ENCODE data around the gene DGKI. TPM values are rescaled to one million over a fixed set of nuclear protein-coding genes. Genes with fewer than 3 reads are reported as not detected.
A peak's percentile ranks its signal among the peaks of the same experiment; 100 is the strongest.

DGKI gene
- total and polyA plus RNA-seq, 11 donors, result 0.36 to 4.6 (median 1.0) TPM

DNA sequence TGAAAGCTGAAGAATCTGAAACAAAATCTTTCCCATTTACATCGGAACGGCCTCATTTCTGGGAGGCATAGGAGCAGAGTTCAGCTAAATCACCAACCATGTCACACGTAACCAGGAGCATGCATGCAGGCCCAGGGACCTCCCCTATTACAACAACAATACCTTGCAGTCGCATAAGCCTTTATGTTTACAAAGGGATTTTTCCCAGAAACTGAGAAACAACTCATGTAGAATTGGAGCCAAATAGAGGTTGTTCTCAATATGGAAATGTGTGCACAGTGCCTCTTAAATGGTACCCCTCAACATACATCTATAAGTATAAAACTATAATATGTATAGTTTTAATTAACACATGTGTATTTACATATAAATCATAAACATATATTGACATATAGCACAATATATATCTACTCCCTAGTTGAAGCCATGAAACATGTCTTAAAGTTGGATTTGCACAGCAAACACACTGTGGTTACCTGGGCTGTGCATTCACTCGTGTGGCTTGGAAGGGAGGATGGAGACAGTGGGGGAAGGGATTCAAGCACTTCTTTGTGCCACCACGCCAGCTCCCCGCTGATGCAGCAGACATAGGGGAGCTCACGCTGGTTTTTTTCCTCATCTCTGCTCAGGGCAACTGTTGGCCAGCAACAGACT is 35.0 kb upstream of the DGKI start:
- Histone ChIP-seq H3K9me3 (peaks cover 0 to 10% (median 0%) of the 10 kb centered on the region in 12 donors), H3K4me1 (peaks cover 0 to 34% (median 11%) of the 10 kb centered on the region in 12 donors), H3K36me3 (peaks cover 7 to 95% (median 68%) of the 10 kb centered on the region in 9 donors), H3K27ac (peak overlapping the region in 3 of 12 donors; percentile 5 to 66 (median 28)), H3K4me3 (no peak overlapping the region), H3K27me3 (no peaks in the 10 kb centered on the region)
- no peak for DNase-seq
- intact Hi-C loops (cut with DNase I), result no loop called here
- ATAC-seq, result no peak
- WGBS, 4 donors, result 87 to 99% (median 98%) methylated on average over 8 of the region's 8 CpGs
- TF ChIP-seq, protein P1, sequence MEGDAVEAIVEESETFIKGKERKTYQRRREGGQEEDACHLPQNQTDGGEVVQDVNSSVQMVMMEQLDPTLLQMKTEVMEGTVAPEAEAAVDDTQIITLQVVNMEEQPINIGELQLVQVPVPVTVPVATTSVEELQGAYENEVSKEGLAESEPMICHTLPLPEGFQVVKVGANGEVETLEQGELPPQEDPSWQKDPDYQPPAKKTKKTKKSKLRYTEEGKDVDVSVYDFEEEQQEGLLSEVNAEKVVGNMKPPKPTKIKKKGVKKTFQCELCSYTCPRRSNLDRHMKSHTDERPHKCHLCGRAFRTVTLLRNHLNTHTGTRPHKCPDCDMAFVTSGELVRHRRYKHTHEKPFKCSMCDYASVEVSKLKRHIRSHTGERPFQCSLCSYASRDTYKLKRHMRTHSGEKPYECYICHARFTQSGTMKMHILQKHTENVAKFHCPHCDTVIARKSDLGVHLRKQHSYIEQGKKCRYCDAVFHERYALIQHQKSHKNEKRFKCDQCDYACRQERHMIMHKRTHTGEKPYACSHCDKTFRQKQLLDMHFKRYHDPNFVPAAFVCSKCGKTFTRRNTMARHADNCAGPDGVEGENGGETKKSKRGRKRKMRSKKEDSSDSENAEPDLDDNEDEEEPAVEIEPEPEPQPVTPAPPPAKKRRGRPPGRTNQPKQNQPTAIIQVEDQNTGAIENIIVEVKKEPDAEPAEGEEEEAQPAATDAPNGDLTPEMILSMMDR (IDR thresholded peaks at IDR 0.05), result no peak
- no peak for TF ChIP-seq POLR2A (IDR thresholded peaks at IDR 0.05)

- ATAC-seq (no peak), DNase-seq (no peak)
- intact Hi-C loops (cut with DNase I), result no loop called here
- H3K27ac ChIP-seq, result no peak overlapping the region
- peaks cover 7 to 95% (median 65%) of the 10 kb centered on the region in 9 donors for H3K36me3 ChIP-seq
- H3K27me3 ChIP-seq, result no peaks in the 10 kb centered on the region
- TF ChIP-seq, protein P1 (IDR thresholded peaks at IDR 0.05), result no peak
- no peak for TF ChIP-seq POLR2A (IDR thresholded peaks at IDR 0.05)
- H3K4me1 ChIP-seq, result peaks cover 0 to 41% (median 9%) of the 10 kb centered on the region in 12 donors
- H3K9me3 ChIP-seq, result peaks cover 0 to 10% (median 0%) of the 10 kb centered on the region in 12 donors
- WGBS, 4 donors, result 74 to 91% (median 89%) methylated on average over 5 of the region's 5 CpGs
- no peak overlapping the region for H3K4me3 ChIP-seq
These were observed 33.7 kb upstream of the DGKI start for GRCh38 chr7:137880432-137880831.

- TF ChIP-seq, protein P1 (IDR thresholded peaks at IDR 0.05), result no peak
- no peak for TF ChIP-seq POLR2A (IDR thresholded peaks at IDR 0.05)
- H3K27ac ChIP-seq, result peak overlapping the region in 9 of 12 donors; percentile 4 to 81 (median 51)
- intact Hi-C loops (cut with DNase I), result no loop called here
- DNase-seq (no peak), ATAC-seq (peak in 1 of 4 donors; percentile 23)
- peaks cover 7 to 94% (median 56%) of the 10 kb centered on the region in 9 donors for H3K36me3 ChIP-seq
- H3K9me3 ChIP-seq, result peaks cover 0 to 10% (median 0%) of the 10 kb centered on the region in 12 donors
- H3K27me3 ChIP-seq, result no peaks in the 10 kb centered on the region
- peaks cover 0 to 50% (median 15%) of the 10 kb centered on the region in 12 donors for H3K4me1 ChIP-seq
- H3K4me3 ChIP-seq, result no peak overlapping the region
- 85 to 90% (median 87%) methylated on average over 20 of the region's 20 CpGs for WGBS, 4 donors
These were observed 32.8 kb upstream of the DGKI start for GRCh38 chr7:137879357-137880158.
